ENCODE measurements around the gene CD4.

- TF ChIP-seq CTCF (IDR thresholded peaks at IDR 0.05; ENCODE audit: low read depth, low read length, missing input control) (no peak), GABPA (IDR thresholded peaks at IDR 0.05 in 1 of 2, conservative IDR thresholded peaks at IDR 0.05 in 1 of 2) (no peak), TAF1 (conservative IDR thresholded peaks at IDR 0.05) (no peak), MAX (IDR thresholded peaks at IDR 0.05) (no peak)
- TF ChIP-seq, protein P1, sequence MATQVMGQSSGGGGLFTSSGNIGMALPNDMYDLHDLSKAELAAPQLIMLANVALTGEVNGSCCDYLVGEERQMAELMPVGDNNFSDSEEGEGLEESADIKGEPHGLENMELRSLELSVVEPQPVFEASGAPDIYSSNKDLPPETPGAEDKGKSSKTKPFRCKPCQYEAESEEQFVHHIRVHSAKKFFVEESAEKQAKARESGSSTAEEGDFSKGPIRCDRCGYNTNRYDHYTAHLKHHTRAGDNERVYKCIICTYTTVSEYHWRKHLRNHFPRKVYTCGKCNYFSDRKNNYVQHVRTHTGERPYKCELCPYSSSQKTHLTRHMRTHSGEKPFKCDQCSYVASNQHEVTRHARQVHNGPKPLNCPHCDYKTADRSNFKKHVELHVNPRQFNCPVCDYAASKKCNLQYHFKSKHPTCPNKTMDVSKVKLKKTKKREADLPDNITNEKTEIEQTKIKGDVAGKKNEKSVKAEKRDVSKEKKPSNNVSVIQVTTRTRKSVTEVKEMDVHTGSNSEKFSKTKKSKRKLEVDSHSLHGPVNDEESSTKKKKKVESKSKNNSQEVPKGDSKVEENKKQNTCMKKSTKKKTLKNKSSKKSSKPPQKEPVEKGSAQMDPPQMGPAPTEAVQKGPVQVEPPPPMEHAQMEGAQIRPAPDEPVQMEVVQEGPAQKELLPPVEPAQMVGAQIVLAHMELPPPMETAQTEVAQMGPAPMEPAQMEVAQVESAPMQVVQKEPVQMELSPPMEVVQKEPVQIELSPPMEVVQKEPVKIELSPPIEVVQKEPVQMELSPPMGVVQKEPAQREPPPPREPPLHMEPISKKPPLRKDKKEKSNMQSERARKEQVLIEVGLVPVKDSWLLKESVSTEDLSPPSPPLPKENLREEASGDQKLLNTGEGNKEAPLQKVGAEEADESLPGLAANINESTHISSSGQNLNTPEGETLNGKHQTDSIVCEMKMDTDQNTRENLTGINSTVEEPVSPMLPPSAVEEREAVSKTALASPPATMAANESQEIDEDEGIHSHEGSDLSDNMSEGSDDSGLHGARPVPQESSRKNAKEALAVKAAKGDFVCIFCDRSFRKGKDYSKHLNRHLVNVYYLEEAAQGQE (IDR thresholded peaks at IDR 0.05), result no peak
Observed at GRCh38 chr12:6820166-6820565, 30.8 kb downstream of the CD4 start.

All from liver (tissue), 3 donors.